Neural progenitor cell (in vitro differentiated cells): ENCODE measurements around the gene FLII. TPM values are rescaled to one million over a fixed set of nuclear protein-coding genes. Genes with fewer than 3 reads are reported as not detected.

ENCODE experiments used
- DNase-seq: peaks from one replicate; pipeline ENCODE4 v3.0.0-alpha.2; 2016; ENCODE audit warnings: low spot score
- H2AFZ ChIP-seq: fragments of 200-600 bp; sonication (generic); replicated peaks from 2 replicates; pipeline ENCODE4 v1.6.1; 2016; ENCODE audit warnings: antibody characterized with exemption
- H3F3A ChIP-seq: fragments of 200-600 bp; sonication (generic); 2 replicates; pipeline ENCODE4 v1.6.1; 2016; ENCODE audit warnings: antibody characterized with exemption, low read depth
- H3K27ac ChIP-seq: fragments of 200-600 bp; sonication (generic); 2 replicates; pipeline ENCODE4 v1.5.1; 2016; ENCODE audit warnings: mild to moderate bottlenecking
- H3K27me3 ChIP-seq: fragments of 200-600 bp; sonication (generic); 2 replicates; pipeline ENCODE4 v1.6.1; 2016; ENCODE audit warnings: mild to moderate bottlenecking, moderate library complexity
- H3K36me3 ChIP-seq: fragments of 200-600 bp; sonication (generic); 2 replicates; pipeline ENCODE4 v1.5.1; 2016
- H3K4me1 ChIP-seq: fragments of 200-600 bp; sonication (generic); 2 replicates; pipeline ENCODE4 v1.6.1; 2016; ENCODE audit warnings: mixed run types
- H3K4me2 ChIP-seq: fragments of 200-600 bp; sonication (generic); 2 replicates; pipeline ENCODE4 v1.6.1; 2016
- H3K4me3 ChIP-seq: fragments of 200-600 bp; sonication (generic); 2 replicates; pipeline ENCODE4 v1.5.1; 2016
- H3K79me2 ChIP-seq: fragments of 200-600 bp; sonication (generic); 2 replicates; pipeline ENCODE4 v1.6.1; 2016; ENCODE audit warnings: low read depth
- H3K9ac ChIP-seq: fragments of 200-600 bp; sonication (generic); 2 replicates; pipeline ENCODE4 v1.6.1; 2016
- H3K9me3 ChIP-seq: fragments of 200-600 bp; sonication (generic); 2 replicates; pipeline ENCODE4 v1.5.1; 2016; ENCODE audit warnings: low read depth
- H4K20me1 ChIP-seq: fragments of 200-600 bp; sonication (generic); 2 replicates; pipeline ENCODE4 v1.6.1; 2016; ENCODE audit warnings: low read depth
- H3K27ac Mint-ChIP-seq: 3 replicates; pipeline ENCODE4 v1.8.0; 2021; ENCODE audit warnings: mixed read lengths
- H3K27me3 Mint-ChIP-seq: 2 replicates; pipeline ENCODE4 v1.8.0; 2022; ENCODE audit warnings: low read depth, mild to moderate bottlenecking, inconsistent platforms, moderate library complexity, mixed read lengths; ENCODE audit not compliant: insufficient read depth
- H3K36me3 Mint-ChIP-seq: 3 replicates; pipeline ENCODE4 v1.8.0; 2021; ENCODE audit warnings: mixed read lengths
- H3K4me1 Mint-ChIP-seq: 3 replicates; pipeline ENCODE4 v1.8.0; 2021; ENCODE audit warnings: mixed read lengths
- H3K4me3 Mint-ChIP-seq: 3 replicates; pipeline ENCODE4 v1.8.0; 2021; ENCODE audit warnings: mild to moderate bottlenecking, moderate library complexity, mixed read lengths
- H3K9me3 Mint-ChIP-seq: 3 replicates; pipeline ENCODE4 v1.8.0; 2020; ENCODE audit warnings: mixed read lengths
- CTCF ChIP-seq: fragments of 200-600 bp; sonication (generic); IDR thresholded peaks from 2 replicates; pipeline ENCODE4 v1.5.1; 2017; ENCODE audit warnings: antibody characterized with exemption, mild to moderate bottlenecking
- EZH2 ChIP-seq: fragments of 200-600 bp; sonication (generic); IDR thresholded peaks from 2 replicates; pipeline ENCODE4 v1.6.1; 2017; ENCODE audit warnings: antibody characterized with exemption, mild to moderate bottlenecking, moderate library complexity
- EZH2phosphoT487 ChIP-seq: fragments of 200-600 bp; sonication (generic); IDR thresholded peaks from 2 replicates; pipeline ENCODE4 v1.6.1; 2017; ENCODE audit warnings: antibody characterized with exemption
- total RNA-seq: library from RNA; depleted of rRNA; stranded (reverse); fragments of >200 nt; gene quantifications from 2 replicates; pipeline ENCODE4 v1.2.3, GENCODE V29; 2015; ENCODE audit warnings: low replicate concordance

Gene FLII
- total RNA-seq, 1 donor from 2014 or later: 117 TPM

- Histone ChIP-seq H3K79me2 (peaks cover 25% of the 10 kb centered on the region), H2AFZ (no peak overlapping the region), H4K20me1 (peaks cover 24% of the 10 kb centered on the region), H3F3A (peaks cover 41% of the 10 kb centered on the region), H3K27me3 (no peaks in the 10 kb centered on the region), H3K36me3 (no peaks in the 10 kb centered on the region), H3K9me3 (no peaks in the 10 kb centered on the region), H3K4me1 (peaks cover 15% of the 10 kb centered on the region), H3K4me2 (peak overlapping the region; percentile 83), H3K9ac (no peak overlapping the region), H3K4me3 (no peak overlapping the region), H3K27ac (no peak overlapping the region)
- H3K4me3 Mint-ChIP-seq: peak overlapping the region; percentile 87
- peaks cover 3% of the 10 kb centered on the region for H3K36me3 Mint-ChIP-seq
- H3K27me3 Mint-ChIP-seq: peaks cover 10% of the 10 kb centered on the region
- no peak for TF ChIP-seq EZH2phosphoT487
- H3K4me1 Mint-ChIP-seq: peaks cover 17% of the 10 kb centered on the region
- no peaks in the 10 kb centered on the region for H3K9me3 Mint-ChIP-seq
- DNase-seq: no peak
- no peak overlapping the region for H3K27ac Mint-ChIP-seq
These were observed 3.6 kb upstream of the FLII start for GRCh38 chr17:18262111-18262510.

GRCh38 chr17:18261659-18262058, 3.1 kb upstream of the FLII start:
- no peak overlapping the region for H3K9ac ChIP-seq

GRCh38 chr17:18261146-18261515, 2.6 kb upstream of the FLII start:
- peaks cover 3% of the 10 kb centered on the region for H3K36me3 Mint-ChIP-seq
- H3K4me1 Mint-ChIP-seq: peaks cover 23% of the 10 kb centered on the region
- peak; percentile 43 for DNase-seq
- no peaks in the 10 kb centered on the region for H3K36me3 ChIP-seq
- no peaks in the 10 kb centered on the region for H3K9me3 ChIP-seq
- peak overlapping the region; percentile 87 for H3K4me3 Mint-ChIP-seq
- TF ChIP-seq CTCF: no peak
- TF ChIP-seq EZH2phosphoT487: no peak
- TF ChIP-seq EZH2: no peak
- H3K4me3 ChIP-seq: peak overlapping the region; percentile 69
- H3K4me1 ChIP-seq: peaks cover 19% of the 10 kb centered on the region
- H3K9ac ChIP-seq: peak overlapping the region; percentile 85
- H3K9me3 Mint-ChIP-seq: no peaks in the 10 kb centered on the region
- H4K20me1 ChIP-seq: peaks cover 33% of the 10 kb centered on the region
- no peaks in the 10 kb centered on the region for H3K27me3 ChIP-seq
- peaks cover 9% of the 10 kb centered on the region for H3K27me3 Mint-ChIP-seq
- peak overlapping the region; percentile 83 for H3K4me2 ChIP-seq
- peaks cover 36% of the 10 kb centered on the region for H3F3A ChIP-seq
- peak overlapping the region; percentile 46 for H3K27ac Mint-ChIP-seq
- peaks cover 35% of the 10 kb centered on the region for H3K79me2 ChIP-seq
- peak overlapping the region; percentile 73 for H3K27ac ChIP-seq
- peak overlapping the region; percentile 71 for H2AFZ ChIP-seq

More at GRCh38 chr17:18261659-18262058, 3.1 kb upstream of the FLII start:
- H3K4me3 Mint-ChIP-seq: peak overlapping the region; percentile 87
- H3K4me1 Mint-ChIP-seq: peaks cover 20% of the 10 kb centered on the region
- no peak overlapping the region for H3K27ac ChIP-seq
- H3K4me2 ChIP-seq: peak overlapping the region; percentile 83
- peaks cover 38% of the 10 kb centered on the region for H3F3A ChIP-seq
- H3K79me2 ChIP-seq: peaks cover 29% of the 10 kb centered on the region
- no peak overlapping the region for H3K27ac Mint-ChIP-seq
- H3K9me3 ChIP-seq: no peaks in the 10 kb centered on the region
- peaks cover 3% of the 10 kb centered on the region for H3K36me3 Mint-ChIP-seq
- peaks cover 28% of the 10 kb centered on the region for H4K20me1 ChIP-seq
- no peak for DNase-seq
- peak overlapping the region; percentile 69 for H3K4me3 ChIP-seq
- no peak for TF ChIP-seq CTCF
- no peak for TF ChIP-seq EZH2phosphoT487
- TF ChIP-seq EZH2: no peak
- no peaks in the 10 kb centered on the region for H3K36me3 ChIP-seq
- H3K27me3 ChIP-seq: no peaks in the 10 kb centered on the region
- peaks cover 19% of the 10 kb centered on the region for H3K4me1 ChIP-seq
- peaks cover 9% of the 10 kb centered on the region for H3K27me3 Mint-ChIP-seq
- H3K9me3 Mint-ChIP-seq: no peaks in the 10 kb centered on the region
- H2AFZ ChIP-seq: no peak overlapping the region

GRCh38 chr17:18260332-18261145, 2.0 kb upstream of the FLII start, which contains the start of gene MIEF2:
TSS of gene MIEF2 (plus strand) at chr17:18260662. CDS start at chr17:18262721, 2,059 bp downstream.
- H3K4me3 ChIP-seq: peak within 1 kb of the TSS; percentile 69
- Mint-ChIP-seq H3K36me3 (peaks cover 6% of the 10 kb centered on the region), H3K9me3 (no peaks in the 10 kb centered on the region), H3K4me1 (peaks cover 25% of the 10 kb centered on the region), H3K27me3 (peaks cover 7% of the 10 kb centered on the region), H3K4me3 (peak within 1 kb of the TSS; percentile 87), H3K27ac (peak within 1 kb of the TSS; percentile 46)
- peak within 1 kb of the TSS; percentile 85 for H3K9ac ChIP-seq
- no peaks in the 10 kb centered on the region for H3K36me3 ChIP-seq
- peak; percentile 97 for DNase-seq
- H3F3A ChIP-seq: peaks cover 36% of the 10 kb centered on the region
- no peaks in the 10 kb centered on the region for H3K27me3 ChIP-seq
- peak within 1 kb of the TSS; percentile 73 for H3K27ac ChIP-seq
- H3K9me3 ChIP-seq: no peaks in the 10 kb centered on the region
- H4K20me1 ChIP-seq: peaks cover 39% of the 10 kb centered on the region
- TF ChIP-seq CTCF (no peak), EZH2 (no peak), EZH2phosphoT487 (no peak)
- H2AFZ ChIP-seq: peak within 1 kb of the TSS; percentile 71
- peaks cover 19% of the 10 kb centered on the region for H3K4me1 ChIP-seq
- peak within 1 kb of the TSS; percentile 83 for H3K4me2 ChIP-seq
- H3K79me2 ChIP-seq: peaks cover 35% of the 10 kb centered on the region
